Stimulated activated CD8-positive, alpha-beta memory T cell treated with anti-CD3 and anti-CD28 coated beads, Interleukin-4, amount 100 ng/mL, for 4 hours (primary cell): ENCODE results near the gene RBMS3.

Experiments used
- DNase-seq, 2 donors: peaks; one replicate each; pipeline ENCODE4 v3.0.0-alpha.2; 2020; ENCODE audit warnings: low read depth in 2 of 2, low spot score in 1 of 2

RBMS3 gene

GRCh38 chr3:29610781-29611180, 329.9 kb downstream of the RBMS3 start:
- no peak for DNase-seq

- DNase-seq = no peak
These were observed 330.4 kb downstream of the RBMS3 start for GRCh38 chr3:29611252-29611651.

GRCh38 chr3:29612536-29612935, 331.7 kb downstream of the RBMS3 start:
- DNase-seq = no peak

GRCh38 chr3:29614954-29615353, 334.1 kb downstream of the RBMS3 start:
- DNase-seq = no peak

- no peak for DNase-seq
These were observed 337.8 kb downstream of the RBMS3 start for GRCh38 chr3:29618395-29619282.

GRCh38 chr3:29619676-29620075, 338.8 kb downstream of the RBMS3 start:
- DNase-seq = no peak

- no peak for DNase-seq
These were observed 346.6 kb downstream of the RBMS3 start for GRCh38 chr3:29627136-29628117.

- DNase-seq = no peak
These were observed 347.9 kb downstream of the RBMS3 start for GRCh38 chr3:29628795-29629194.

GRCh38 chr3:29635888-29636287, 355.0 kb downstream of the RBMS3 start:
- no peak for DNase-seq

GRCh38 chr3:29637068-29637467, 356.2 kb downstream of the RBMS3 start:
- no peak for DNase-seq

GRCh38 chr3:29639578-29640290, 358.9 kb downstream of the RBMS3 start:
- no peak for DNase-seq

- DNase-seq = no peak
These were observed 361.6 kb downstream of the RBMS3 start for GRCh38 chr3:29642393-29643033.

- DNase-seq = no peak
These were observed 362.2 kb downstream of the RBMS3 start for GRCh38 chr3:29643034-29643425.

- no peak for DNase-seq
These were observed 363.4 kb downstream of the RBMS3 start for GRCh38 chr3:29644261-29644660.

GRCh38 chr3:29644956-29645636, 364.2 kb downstream of the RBMS3 start:
- no peak for DNase-seq

- DNase-seq = no peak
These were observed 365.2 kb downstream of the RBMS3 start for GRCh38 chr3:29646043-29646442.

- no peak for DNase-seq
These were observed 369.1 kb downstream of the RBMS3 start for GRCh38 chr3:29649815-29650547.

- DNase-seq = no peak
These were observed 372.8 kb downstream of the RBMS3 start for GRCh38 chr3:29653680-29654079.

GRCh38 chr3:29655015-29655747, 374.3 kb downstream of the RBMS3 start:
- DNase-seq = no peak
